ENCODE data around the gene GPNMB.

The GPNMB gene

DNA sequence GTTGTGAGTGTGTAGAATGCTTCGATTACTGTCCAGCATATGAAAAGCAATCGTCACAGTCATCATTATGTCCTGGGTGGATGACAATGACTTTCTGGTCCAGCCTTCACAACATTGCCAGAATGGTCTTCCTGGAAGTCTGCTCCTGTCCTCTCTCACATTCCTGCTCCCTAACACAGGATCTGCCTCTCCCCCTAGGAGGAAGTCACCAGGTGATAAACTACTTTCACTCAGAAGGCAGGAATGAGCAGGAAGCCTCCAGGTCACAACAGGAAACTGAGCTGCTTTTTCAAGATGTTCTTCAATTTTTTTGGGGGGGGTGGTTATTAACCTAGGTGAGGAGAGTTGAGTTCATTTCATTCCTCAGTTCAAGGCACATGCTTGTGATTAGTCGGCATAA, 13.6 kb upstream of the GPNMB start:
- DNase-seq = no peak

- DNase-seq = no peak
These were observed 11.8 kb upstream of the GPNMB start for GRCh38 chr7:23234569-23235296.

DNA sequence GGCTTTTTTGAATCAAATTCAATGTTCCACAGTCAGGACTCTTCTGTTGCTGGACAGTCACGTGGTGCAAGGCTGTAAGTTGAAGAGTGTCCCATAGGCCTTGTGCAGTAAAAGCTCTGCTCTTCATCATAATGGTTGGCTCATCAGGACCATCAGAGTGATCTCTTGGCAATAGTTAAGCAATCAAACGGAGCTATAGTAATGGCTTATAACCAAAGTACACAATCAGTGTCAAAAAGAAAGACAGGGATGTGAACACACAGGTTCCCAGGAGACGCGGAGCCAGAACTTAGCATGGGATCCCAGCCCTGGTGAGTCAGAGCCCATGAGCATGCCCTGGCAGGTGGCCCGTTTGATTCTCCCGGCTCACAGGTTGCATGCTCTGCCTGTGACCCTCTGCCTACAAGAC, 10.8 kb upstream of the GPNMB start:
- DNase-seq = no peak

- no peak for DNase-seq
These were observed 9.6 kb upstream of the GPNMB start for GRCh38 chr7:23237000-23237399.

DNA sequence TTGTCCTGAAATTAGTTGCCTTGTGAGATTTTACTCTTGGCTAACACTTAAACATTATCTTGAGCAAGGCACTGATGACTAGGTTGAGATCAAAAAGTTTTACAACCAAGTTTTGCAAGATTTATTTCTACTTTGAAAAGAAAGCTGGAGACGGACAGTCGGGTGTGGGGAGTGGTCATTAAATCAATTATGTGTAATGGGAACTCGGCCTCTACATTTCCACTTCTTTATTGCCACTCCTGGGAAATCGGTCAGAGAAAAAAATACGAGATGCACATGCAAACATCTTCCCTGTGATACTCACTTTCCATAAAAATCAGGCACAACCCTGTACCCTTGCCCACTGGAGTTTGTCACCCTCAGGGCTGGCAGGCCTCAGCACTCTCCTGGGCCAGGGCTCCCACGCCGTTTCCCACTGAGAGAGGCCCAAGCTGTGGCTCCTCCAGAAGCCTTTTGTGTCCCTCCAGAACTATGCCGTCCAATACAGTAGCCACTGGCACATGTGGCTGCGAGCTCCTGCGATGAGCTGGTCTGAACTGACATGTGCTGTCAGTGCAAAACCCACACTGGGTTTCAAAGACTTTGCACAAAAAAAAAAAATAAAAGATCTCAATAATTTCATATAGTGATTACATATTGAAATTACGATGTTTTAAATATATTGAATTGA, 7.5 kb upstream of the GPNMB start:
- DNase-seq = no peak

DNA sequence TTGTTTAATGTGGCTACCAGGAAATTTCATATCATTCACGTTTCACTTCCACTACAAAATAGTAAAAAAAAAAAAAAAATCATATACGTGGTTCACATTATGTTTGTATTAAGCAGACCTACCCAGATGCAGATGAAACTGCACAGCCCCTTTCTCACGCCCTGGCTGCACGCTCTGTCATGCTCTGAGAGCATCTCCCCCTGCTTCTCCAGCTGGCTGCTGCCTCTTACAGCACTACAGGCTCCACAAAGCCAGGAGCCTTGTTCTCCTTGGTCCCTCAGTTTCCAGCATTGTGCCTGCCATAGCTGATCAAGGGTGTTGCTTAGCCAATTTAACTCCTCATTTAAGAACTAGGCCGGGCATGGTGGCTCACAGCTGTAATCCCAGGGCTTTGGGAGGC, 6.9 kb upstream of the GPNMB start:
- DNase-seq = no peak

DNA sequence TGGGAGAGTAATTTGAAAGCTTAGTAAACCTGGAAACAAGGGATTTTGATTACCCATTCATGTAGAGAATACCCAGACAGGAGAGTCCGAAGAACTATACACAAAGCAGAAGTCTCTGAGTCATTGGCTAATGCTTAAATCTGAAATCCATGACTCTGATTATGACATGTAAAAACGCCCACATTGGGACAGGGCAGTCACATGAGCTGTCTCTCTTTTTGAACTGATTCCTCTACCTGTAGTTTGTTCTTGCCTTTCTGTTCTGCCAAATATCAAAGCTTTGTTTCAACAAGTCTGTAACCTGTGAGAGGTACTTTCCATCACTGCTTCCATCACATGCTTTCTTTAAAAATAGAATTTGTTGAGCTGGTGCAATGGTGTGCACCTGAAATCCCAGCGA, 4.3 kb upstream of the GPNMB start:
- DNase-seq = no peak

DNA sequence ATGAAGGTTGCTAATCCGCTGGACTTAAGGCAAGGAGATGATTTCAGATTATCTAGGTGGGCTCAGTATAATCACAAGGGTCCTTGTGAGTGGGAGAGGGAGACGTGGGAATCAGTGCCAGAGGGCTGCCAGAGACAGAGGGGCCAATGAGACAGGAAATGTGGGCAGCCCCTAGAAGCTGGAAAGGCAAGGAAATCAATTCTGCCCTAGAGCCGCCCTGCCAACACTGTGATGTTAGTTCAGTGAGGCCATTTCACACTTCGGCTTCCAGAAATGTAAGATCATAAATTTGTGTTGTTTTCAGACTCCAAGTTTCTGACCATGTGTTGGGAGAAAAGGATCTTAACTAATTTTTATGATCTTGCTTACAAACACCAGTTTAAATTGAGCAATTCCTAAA, 3.6 kb upstream of the GPNMB start:
- no peak for DNase-seq

GRCh38 chr7:23247046-23247602, 549 bp downstream of the GPNMB start:
- DNase-seq = no peak

GRCh38 chr7:23247603-23248335, 1.2 kb downstream of the GPNMB start:
- DNase-seq = no peak

GRCh38 chr7:23249486-23249885, 2.9 kb downstream of the GPNMB start:
- no peak for DNase-seq

GRCh38 chr7:23254051-23254681, 7.6 kb downstream of the GPNMB start:
- no peak for DNase-seq

GRCh38 chr7:23256731-23257130, 10.2 kb downstream of the GPNMB start:
- no peak for DNase-seq

GRCh38 chr7:23260371-23260770, 13.8 kb downstream of the GPNMB start:
- no peak for DNase-seq

GRCh38 chr7:23261843-23262452, 15.4 kb downstream of the GPNMB start:
- DNase-seq = peak; percentile 32

DNA sequence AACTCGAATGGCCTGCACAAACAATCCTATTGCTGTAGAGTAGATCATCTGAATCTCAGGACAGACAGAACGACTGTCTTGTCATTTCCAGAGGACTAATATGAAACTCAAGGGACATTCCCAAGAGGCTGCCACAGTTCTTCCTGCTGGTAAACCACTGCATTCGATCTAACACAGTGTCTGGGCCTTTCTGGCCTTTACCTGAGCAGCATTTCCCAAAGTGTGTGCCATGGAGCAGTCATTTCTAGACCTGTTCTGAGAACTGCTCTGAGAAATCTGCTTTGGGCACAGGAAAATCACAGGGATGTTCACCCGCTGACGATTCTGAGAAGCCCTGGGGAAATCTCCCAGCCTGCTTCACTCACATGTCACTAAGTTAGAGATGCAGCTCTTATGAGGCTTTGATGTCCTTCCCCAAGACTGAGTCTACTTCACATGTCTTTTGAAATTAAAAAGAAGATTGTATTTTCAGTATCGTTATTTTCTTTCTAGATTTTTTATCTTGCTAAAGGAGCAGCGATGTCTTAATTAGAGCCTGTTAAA, 18.4 kb downstream of the GPNMB start:
- no peak for DNase-seq

DNA sequence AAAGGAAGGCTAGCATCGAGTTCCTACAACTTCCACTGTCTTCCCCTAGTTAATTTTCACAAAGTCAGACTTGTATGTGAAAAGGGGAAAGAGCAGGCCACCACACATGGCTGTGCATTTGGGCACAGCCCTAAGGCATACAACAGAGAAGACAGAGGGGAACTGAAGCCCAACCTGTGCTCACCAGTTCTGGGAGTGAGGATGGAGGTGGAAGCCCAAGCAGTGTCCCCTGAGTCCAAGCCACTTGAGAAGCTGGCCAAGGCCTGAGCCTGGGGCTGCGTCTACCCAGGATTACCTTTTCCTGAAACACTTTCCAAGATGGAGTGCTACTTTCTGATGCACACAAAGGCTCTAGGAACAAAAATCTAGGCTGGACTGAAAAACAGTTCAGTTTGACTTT, 20.3 kb downstream of the GPNMB start:
- DNase-seq = no peak

DNA sequence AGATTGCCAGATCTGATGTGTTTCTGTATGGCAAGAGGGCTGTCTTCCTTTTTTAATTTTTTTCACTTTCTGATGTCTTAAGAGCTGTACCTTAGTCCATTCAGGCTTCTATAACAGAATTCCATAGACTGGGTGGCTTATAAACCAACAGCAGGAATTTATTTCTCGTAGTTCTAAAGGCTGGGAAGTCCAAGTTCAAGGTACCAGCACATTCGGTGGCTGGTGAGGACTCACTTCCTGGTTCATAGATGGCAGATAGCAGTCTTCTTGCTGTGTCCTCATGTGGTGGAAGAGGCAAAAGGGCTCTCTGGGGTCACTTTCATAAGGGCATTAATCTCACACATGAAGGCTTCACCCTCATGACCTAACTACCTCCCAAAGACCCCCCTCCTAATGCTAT, 20.8 kb downstream of the GPNMB start:
- DNase-seq = no peak

GRCh38 chr7:23268167-23268566, 21.6 kb downstream of the GPNMB start:
- no peak for DNase-seq

GRCh38 chr7:23268746-23269145, 22.2 kb downstream of the GPNMB start:
- no peak for DNase-seq

DNA sequence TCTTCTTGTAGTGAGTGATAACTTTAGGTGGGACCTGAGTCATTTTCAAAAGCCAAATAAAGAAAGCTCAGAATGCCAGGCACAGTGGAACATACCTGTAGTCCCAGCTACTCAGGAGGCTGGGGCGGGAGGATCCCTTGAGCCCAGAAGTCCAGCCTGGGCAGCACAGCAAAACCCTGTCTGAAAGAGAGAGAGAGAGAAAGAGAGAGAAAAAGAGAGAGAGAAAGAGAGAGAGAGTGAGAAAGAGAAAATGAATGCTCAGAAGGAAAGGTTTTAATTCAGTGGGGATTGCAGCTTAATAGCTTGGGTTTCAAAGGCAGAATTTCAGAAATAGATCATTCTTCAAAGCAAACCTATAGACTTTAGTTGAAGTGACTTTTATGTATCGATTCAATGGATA, 25.7 kb downstream of the GPNMB start:
- no peak for DNase-seq

DNA sequence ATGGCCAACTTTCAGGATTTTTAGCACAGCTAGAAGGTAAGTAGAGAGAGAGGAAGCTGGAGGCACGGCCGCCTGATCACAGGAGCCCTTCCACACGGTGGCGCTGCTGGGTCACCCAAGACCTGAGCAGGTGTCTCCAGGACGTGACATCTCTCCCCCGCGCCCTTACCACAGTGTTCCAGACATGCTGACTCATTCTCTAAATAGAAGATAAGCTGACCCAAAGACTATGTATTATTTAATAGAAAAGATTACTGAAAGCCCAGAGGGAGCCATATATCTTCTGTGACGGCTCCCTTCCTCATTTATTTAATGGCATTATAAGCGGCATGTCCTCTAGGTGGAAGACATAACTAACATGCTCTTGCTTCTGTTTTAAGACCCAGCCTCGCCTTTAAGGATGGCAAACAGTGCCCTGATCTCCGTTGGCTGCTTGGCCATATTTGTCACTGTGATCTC, 26.6 kb downstream of the GPNMB start:
- peak; percentile 93 for DNase-seq
